Keratinocyte (primary cell): ENCODE data around the gene CHMP2B.

Source experiments
- CTCF ChIP-seq, 3 experiments: IDR thresholded peaks in 1 of 3; conservative IDR thresholded peaks in 1 of 3; optimal IDR thresholded peaks in 1 of 3; 2 replicates in 2 of 3; 3 replicates in 1 of 3; pipeline versions ENCODE3 to v1.5.1; 2011; ENCODE audit warnings: low read length in 3 of 3, mild to moderate bottlenecking in 3 of 3, moderate library complexity in 2 of 3, control low read depth in 1 of 3, inconsistent platforms in 1 of 3; ENCODE audit not compliant: insufficient read depth in 2 of 3; ENCODE audit errors: extremely low read depth in 1 of 3
- EZH2 ChIP-seq: IDR thresholded peaks from one replicate; pipeline ENCODE4 v1.6.1; 2012; ENCODE audit warnings: inconsistent platforms, mild to moderate bottlenecking, low read length, moderate library complexity

GRCh38 chr3:87267953-87268645 lies 41.0 kb downstream of the CHMP2B start:
- TF ChIP-seq CTCF (optimal IDR thresholded peaks at IDR 0.05 in 1 of 3, IDR thresholded peaks at IDR 0.05 in 1 of 3, conservative IDR thresholded peaks at IDR 0.05 in 1 of 3; ENCODE audit: extremely low read depth in 1 of 3, insufficient read depth in 2 of 3, low read length in 3 of 3) = no peak
- TF ChIP-seq EZH2 = no peak
